NCI-H2171 treated with DMSO at 0.1 percent for 48 hours (cell line): ENCODE measurements around the gene AIG1.
"Not testable (repeated sequence)": the region's sequence is repeated elsewhere in the genome, so short reads cannot be mapped to it uniquely, and the experiment has no call there.

ENCODE experiments used
- DNase-seq: peaks from one replicate; lab custom pipeline; 2025; lab: John Stamatoyannopoulos, UW

Gene AIG1

DNA sequence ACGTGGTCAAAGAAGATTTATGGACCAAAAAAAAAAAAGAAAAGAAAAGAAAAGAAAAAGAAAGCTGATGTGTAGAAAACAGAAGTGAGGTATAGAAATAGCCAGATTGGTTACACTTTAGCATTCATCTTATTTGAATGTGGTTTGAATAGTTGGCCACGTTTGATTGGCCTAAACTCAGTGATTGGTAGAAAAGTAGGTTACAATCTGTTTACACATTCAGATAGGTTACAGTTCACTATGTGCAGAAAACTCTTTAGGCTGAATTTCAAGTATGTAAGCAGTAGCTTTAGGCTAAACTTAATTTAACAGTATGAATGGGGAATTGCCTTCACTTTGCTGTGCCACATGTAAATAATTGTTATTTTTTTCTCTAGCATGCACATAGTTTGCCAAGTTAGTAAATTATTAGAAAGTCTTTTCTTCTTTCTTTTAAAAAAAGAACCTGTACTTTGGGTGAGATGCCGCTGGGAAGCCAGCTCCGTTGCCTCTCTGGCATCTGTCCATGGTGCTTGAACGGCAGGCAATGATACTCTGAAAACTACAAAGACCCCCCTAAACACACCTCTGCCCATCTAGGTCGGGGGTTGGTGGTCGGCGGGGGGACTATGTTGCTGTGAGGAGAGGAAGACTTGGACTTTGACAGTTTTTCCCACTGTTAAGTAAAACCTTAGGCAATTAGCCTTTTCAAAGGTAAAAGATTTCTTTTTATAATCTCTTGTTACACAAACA, 173.0 kb downstream of the AIG1 start:
- no peak for DNase-seq

DNA sequence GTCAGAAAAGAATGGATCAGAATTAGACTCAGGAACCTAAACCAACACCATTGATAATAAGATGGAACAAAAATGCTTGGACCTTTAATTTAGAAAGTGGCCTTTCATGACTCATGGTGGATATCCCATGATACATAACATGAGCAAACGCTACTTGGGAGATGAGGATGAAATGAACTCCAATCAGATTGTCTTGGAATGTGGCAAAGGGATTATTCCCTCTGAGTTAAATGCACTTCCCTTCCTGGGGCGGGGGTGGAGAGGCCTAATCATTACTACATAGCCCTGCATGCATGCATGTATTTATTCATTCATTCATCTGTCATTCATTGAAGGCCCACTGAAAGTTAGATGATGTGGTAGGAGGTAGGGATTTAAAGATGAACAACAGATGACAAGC, 174.0 kb downstream of the AIG1 start:
- no peak for DNase-seq

- peak; percentile 31 for DNase-seq
These were observed 175.6 kb downstream of the AIG1 start for GRCh38 chr6:143236151-143236798.

GRCh38 chr6:143238306-143238705, 177.6 kb downstream of the AIG1 start:
- no peak for DNase-seq

GRCh38 chr6:143241111-143241510, 180.4 kb downstream of the AIG1 start:
- DNase-seq = no peak

- DNase-seq = no peak
These were observed 181.2 kb downstream of the AIG1 start for GRCh38 chr6:143241911-143242310.

DNA sequence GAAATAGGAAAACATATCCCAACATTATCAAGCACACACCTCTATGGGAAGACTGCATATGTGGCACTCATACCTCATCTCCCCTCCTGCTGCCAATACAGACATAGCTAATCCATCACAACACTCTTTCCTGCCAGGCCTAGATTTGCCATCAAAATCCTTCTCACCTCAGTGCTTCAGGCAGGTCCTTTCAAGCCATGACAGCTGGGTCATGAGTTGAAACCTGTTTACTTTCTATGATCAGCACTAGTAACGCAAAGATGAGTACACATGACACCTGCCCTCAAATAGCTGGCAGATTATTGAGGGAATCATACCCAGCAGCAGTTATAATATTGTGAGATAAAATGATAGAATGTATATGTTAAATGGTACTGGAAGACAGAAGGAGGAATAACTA, 183.1 kb downstream of the AIG1 start:
- peak; percentile 79 for DNase-seq

- no peak for DNase-seq
These were observed 185.0 kb downstream of the AIG1 start for GRCh38 chr6:143245656-143246055.

DNA sequence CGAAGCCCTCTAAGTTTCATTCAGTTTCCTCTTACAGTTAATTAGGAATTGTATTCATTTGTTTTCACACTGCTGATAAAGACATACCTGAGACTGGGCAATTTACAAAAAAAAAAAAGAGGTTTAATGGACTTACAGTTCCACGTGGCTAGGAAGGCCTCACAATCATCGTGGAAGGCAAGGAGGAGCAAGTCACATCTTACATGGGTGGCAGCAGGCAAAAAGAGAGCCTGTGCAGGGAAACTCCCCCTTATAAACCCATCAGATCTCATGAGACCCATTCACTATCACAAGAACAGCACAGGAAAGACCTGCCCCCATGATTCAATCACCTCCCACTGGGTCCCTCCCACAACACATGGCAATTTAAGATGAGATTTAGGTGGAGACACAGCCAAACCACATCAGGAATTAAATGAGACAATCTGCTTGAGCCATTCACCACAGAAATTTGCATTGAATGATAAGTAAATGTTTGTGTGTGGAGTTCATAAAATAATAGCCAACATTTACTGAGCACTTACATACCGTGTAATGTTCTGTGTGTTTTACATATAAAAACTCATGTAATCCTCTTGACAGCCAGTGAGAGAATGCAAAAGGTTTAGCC, 185.6 kb downstream of the AIG1 start:
- not testable (repeated sequence) for DNase-seq

DNA sequence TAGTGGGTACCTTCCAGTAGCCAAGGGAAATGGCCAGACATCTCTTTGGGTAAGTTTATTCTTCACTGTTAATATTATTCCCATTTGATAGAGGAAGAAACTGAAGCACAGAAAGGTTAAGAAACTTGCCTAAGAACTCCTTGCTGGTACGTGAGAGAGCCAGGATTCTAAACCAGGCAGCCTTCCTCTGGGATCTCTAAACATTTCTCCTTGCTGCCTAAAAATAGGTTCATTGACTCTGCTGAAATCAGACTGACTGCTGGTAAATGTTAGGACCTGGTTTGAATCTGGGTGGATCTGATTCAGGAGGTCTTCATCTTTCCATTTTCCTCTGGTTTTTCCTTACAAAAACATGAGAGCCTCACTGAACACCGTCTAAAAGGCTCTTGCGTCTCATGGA, 186.9 kb downstream of the AIG1 start:
- DNase-seq = no peak

GRCh38 chr6:143248359-143248758, 187.7 kb downstream of the AIG1 start:
- no peak for DNase-seq

- no peak for DNase-seq
These were observed 190.6 kb downstream of the AIG1 start for GRCh38 chr6:143251288-143251687.

GRCh38 chr6:143252961-143253360, 192.3 kb downstream of the AIG1 start:
- DNase-seq = no peak

DNA sequence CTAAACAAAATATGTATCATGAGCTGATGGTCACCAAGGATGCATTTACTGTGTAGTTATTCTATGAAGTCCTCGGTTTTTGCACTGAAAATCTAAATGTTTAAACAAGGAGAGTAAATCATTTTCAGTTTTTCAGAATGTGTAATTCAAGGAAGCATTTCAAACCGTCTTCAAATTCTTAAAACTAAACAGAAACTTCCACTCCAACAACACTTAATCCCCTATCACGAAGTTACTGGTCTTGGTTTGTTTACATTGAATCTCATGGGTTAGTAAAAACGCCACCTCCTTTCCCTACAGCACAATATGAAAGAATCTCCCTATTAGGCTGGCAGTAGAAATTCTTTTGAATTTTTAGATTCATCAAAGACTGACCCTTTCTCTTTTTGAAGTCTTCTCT, 192.9 kb downstream of the AIG1 start:
- no peak for DNase-seq

DNA sequence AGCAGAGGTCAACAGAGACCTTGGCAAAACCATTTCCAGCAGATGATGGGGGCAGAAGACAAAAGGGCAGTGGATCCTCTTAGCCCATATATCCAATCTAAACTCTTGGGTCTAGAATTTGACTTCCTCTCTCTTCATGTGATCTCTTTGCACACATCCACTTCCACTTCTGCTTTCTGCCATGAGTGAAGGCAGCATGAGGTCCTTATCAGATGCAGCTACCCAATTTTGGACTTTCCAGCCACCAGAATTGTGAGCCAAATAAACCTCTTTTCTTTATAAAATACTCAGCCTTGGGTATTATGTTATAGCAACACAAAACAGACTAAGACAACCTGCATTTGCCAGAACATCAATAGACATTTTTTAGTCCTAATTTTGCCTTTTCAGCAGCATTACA, 198.3 kb downstream of the AIG1 start:
- no peak for DNase-seq

GRCh38 chr6:143260857-143261256, 200.2 kb downstream of the AIG1 start:
- DNase-seq = no peak

DNA sequence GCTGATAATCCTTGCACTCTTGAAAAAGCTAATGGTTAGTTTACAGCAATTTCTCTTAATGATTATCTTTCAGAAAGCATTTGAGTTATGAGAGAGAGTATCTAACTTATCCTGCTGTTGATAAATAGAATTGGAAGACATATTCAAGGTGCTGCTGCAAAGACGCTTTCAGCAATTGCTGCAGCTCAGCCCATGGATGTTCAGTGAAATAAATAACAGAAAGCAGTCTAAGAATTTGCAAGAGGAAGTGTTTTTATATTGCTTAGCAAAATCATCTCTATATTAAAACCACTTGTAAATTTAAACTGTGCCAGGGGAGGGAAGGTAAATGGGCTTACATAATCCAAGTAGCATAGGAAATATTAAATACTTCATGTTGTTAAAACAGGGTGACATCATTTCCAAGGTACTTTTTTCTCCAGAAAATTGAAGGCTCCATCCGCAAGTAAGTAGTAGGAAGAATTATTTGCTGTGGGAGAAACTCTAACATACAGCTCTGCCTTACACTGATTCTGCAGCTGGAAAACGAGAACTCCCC, 201.3 kb downstream of the AIG1 start:
- no peak for DNase-seq

DNA sequence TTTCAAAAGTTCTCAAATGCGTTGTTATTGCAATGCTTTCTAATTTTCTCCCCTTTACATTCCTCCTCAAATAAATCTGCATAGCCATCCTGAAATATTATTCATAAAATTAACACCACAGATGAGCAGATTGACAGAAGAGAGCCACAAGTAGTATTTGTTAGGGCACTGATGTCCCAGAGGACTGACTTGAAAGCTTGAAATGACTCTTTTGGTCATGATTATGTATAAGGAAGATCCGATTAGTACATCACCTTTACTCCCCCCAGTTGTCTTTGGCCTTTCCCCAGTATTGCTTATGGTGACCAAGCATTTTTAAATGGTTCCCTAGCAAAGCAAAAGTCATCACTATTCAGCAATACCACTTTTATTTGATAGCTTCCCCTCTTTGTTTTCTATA, 202.2 kb downstream of the AIG1 start:
- no peak for DNase-seq

- DNase-seq = peak; percentile 96
These were observed 203.7 kb downstream of the AIG1 start for GRCh38 chr6:143264379-143264778.

DNA sequence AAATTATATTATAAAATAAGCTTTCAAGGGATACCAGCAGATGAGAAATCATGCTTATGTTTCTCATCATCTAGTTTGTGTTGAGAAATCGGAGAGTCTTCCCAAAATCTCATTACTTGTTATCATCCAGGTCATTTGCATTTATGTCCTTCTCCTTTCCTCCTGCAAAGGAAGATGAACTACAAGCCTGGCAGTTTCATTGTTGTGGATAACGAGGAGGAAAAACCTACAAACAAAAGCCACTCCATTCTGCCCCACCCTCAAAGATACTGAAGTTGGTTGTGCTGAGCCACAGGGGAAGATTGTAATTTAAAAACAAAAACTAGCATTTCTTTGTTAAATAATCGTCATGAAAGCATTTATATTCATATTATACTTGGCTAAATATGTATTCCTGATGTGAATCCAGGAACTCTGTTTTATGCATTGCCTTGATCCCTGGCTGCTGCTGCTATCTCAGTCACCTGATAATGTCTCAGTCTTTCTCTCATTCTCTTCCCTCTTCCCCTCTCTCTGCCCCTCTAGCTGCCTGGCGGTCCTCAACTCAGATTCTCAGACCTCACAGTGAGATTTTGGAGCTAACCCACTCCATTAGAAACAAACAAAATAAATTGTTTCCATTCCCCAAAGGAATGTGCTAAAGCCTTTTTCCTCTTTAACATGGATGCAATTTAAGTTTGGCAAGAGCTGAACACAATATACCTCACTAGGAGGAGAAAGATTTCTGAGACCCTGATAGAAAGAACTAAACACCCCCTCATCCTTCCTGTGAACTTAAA, 204.5 kb downstream of the AIG1 start:
- DNase-seq = no peak

DNA sequence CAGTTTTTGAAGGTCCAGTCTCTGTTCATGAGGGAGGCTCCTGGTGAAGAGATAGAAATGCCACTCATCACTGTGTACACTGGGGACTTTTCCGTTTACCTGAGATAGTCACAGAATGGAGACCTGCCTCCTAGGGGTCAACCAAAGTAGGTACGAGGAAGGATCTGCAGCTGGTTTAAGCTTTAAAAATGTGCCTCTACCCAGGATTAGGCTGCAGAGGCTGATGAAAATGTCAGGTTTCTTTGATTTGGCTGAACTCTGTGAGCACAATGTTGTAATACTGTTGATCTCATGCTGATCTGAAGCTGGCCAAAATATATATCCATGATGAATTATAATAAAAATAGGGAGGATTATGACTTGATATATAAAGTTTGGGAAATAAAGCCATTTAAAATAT, 207.1 kb downstream of the AIG1 start:
- no peak for DNase-seq

DNA sequence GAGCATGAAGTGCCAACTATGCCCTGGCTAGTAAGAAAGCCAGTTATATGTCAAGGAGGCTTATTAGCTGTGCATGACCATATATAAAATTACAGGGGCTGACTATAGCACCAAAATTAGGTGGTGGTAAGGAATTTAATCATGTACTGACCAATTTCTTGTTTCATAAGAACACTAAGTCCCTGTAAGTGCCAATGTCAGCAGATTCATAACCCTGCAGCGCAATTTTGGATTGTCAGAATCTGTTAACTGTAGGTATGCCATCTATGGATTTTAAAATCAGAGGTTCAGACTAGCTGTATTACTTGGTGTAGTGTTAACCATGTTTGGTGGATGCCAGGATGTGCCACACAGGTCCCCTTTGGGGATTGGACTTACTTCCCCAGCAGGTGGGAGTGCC, 207.8 kb downstream of the AIG1 start:
- no peak for DNase-seq
